Measurements from ENCODE around the gene CBX5. TPM values are rescaled to one million over a fixed set of nuclear protein-coding genes. Genes with fewer than 3 reads are reported as not detected.
A peak's percentile ranks its signal among the peaks of the same experiment; 100 is the strongest.

Gene CBX5
- total RNA-seq, 1 donor from 2014 or later: 98.1 TPM

DNA sequence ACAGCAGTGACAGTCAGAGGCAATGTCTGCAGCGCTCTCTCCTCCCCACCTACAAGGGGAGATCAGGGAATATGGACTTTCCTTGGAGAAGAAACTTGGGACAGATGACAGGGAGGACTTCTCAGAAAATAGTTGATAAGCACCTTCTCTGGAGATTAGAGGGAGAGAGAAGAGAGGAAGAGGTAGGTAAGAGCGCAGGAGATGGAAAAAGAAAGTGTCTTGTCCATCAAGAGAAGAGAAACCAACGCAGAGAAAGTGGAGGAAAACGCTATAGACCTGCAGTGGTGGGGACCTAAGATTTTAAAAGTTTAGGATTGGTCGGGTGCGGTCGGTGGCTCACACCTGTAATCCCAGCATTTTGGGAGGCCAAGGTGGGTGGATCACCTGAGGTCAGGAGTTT is 75.6 kb downstream of the CBX5 start:
- DNase-seq (ENCODE audit: extremely low spot score, unreplicated experiment): no peak
- H3K36me3 Mint-ChIP-seq (ENCODE audit: unreplicated experiment): peaks cover 2% of the 10 kb centered on the region
- H3K27ac Mint-ChIP-seq (ENCODE audit: unreplicated experiment): no peak overlapping the region
- H3K4me1 Mint-ChIP-seq (ENCODE audit: unreplicated experiment): no peaks in the 10 kb centered on the region
- H3K9me3 Mint-ChIP-seq (ENCODE audit: unreplicated experiment): no peaks in the 10 kb centered on the region
- H3K4me3 Mint-ChIP-seq (ENCODE audit: unreplicated experiment): no peak overlapping the region
- H3K27me3 Mint-ChIP-seq (ENCODE audit: unreplicated experiment): peaks cover 56% of the 10 kb centered on the region
- TF ChIP-seq CTCF (IDR thresholded peaks at IDR 0.05): no peak

GRCh38 chr12:54201001-54201794 is 78.7 kb downstream of the CBX5 start:
- H3K27me3 Mint-ChIP-seq (ENCODE audit: unreplicated experiment): peaks cover 59% of the 10 kb centered on the region
- no peak overlapping the region for H3K4me3 Mint-ChIP-seq (ENCODE audit: unreplicated experiment)
- H3K9me3 Mint-ChIP-seq (ENCODE audit: unreplicated experiment): no peaks in the 10 kb centered on the region
- peaks cover 3% of the 10 kb centered on the region for H3K4me1 Mint-ChIP-seq (ENCODE audit: unreplicated experiment)
- H3K27ac Mint-ChIP-seq (ENCODE audit: unreplicated experiment): no peak overlapping the region
- TF ChIP-seq CTCF (IDR thresholded peaks at IDR 0.05): peak; percentile 94
- DNase-seq (ENCODE audit: extremely low spot score, unreplicated experiment): peak; percentile 92
- peaks cover 2% of the 10 kb centered on the region for H3K36me3 Mint-ChIP-seq (ENCODE audit: unreplicated experiment)

DNA sequence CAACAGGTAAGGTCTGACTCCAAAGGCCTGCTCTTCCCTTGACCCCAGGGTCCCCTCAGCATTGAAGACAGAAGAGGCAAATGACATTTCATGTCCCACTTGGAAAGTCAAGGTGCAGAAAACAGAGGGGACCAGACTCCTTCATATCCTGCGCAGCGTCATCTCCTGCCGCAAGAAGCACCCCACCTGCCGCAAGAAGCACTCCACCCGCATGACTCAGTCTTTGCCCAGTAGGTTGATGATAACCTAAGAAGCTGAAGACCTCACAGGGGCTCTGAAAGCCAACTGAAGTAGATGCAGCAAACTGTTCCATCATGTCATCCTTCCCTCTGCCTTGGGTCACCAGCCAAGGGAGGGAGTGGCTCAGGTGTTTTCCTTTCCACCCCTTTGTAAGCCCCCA is 79.5 kb downstream of the CBX5 start:
- no peak overlapping the region for H3K27ac Mint-ChIP-seq (ENCODE audit: unreplicated experiment)
- H3K4me3 Mint-ChIP-seq (ENCODE audit: unreplicated experiment): no peak overlapping the region
- peaks cover 3% of the 10 kb centered on the region for H3K4me1 Mint-ChIP-seq (ENCODE audit: unreplicated experiment)
- DNase-seq (ENCODE audit: extremely low spot score, unreplicated experiment): no peak
- H3K27me3 Mint-ChIP-seq (ENCODE audit: unreplicated experiment): peaks cover 57% of the 10 kb centered on the region
- TF ChIP-seq CTCF (IDR thresholded peaks at IDR 0.05): no peak
- peaks cover 2% of the 10 kb centered on the region for H3K36me3 Mint-ChIP-seq (ENCODE audit: unreplicated experiment)
- no peaks in the 10 kb centered on the region for H3K9me3 Mint-ChIP-seq (ENCODE audit: unreplicated experiment)

- Mint-ChIP-seq H3K9me3 (ENCODE audit: unreplicated experiment) (no peaks in the 10 kb centered on the region), H3K27ac (ENCODE audit: unreplicated experiment) (no peak overlapping the region), H3K27me3 (ENCODE audit: unreplicated experiment) (peaks cover 60% of the 10 kb centered on the region), H3K4me1 (ENCODE audit: unreplicated experiment) (peaks cover 3% of the 10 kb centered on the region), H3K36me3 (ENCODE audit: unreplicated experiment) (peaks cover 2% of the 10 kb centered on the region), H3K4me3 (ENCODE audit: unreplicated experiment) (no peak overlapping the region)
- TF ChIP-seq CTCF (IDR thresholded peaks at IDR 0.05): no peak
- DNase-seq (ENCODE audit: extremely low spot score, unreplicated experiment): no peak
Observed at GRCh38 chr12:54199917-54200316, 80.0 kb downstream of the CBX5 start.

- Mint-ChIP-seq H3K27me3 (ENCODE audit: unreplicated experiment) (peaks cover 59% of the 10 kb centered on the region), H3K4me3 (ENCODE audit: unreplicated experiment) (no peak overlapping the region), H3K9me3 (ENCODE audit: unreplicated experiment) (no peaks in the 10 kb centered on the region), H3K36me3 (ENCODE audit: unreplicated experiment) (peaks cover under 1% of the 10 kb centered on the region), H3K4me1 (ENCODE audit: unreplicated experiment) (peaks cover 3% of the 10 kb centered on the region), H3K27ac (ENCODE audit: unreplicated experiment) (no peak overlapping the region)
- DNase-seq (ENCODE audit: extremely low spot score, unreplicated experiment): no peak
- no peak for TF ChIP-seq CTCF (IDR thresholded peaks at IDR 0.05)
Observed at GRCh38 chr12:54199034-54199433, 80.9 kb downstream of the CBX5 start.

Data from osteocyte (in vitro differentiated cells).